ENCODE results near the gene ZNF440.
"Not testable (repeated sequence)": the region's sequence is repeated elsewhere in the genome, so short reads cannot be mapped to it uniquely, and the experiment has no call there.

Gene ZNF440

GRCh38 chr19:11814029-11814699, at the start of gene ZNF440:
Gene ZNF440 (plus strand): TSS chr19:11814273. CDS start chr19:11814448, 175 bp downstream.
- DNase-seq: peak; percentile 97

- peak; percentile 98 for DNase-seq
These were observed 47.2 kb upstream of the ZNF440 start, which contains the start of gene ZNF441 for GRCh38 chr19:11766597-11767591. Gene ZNF441 (plus strand): TSS chr19:11767000. CDS start chr19:11767194, 194 bp downstream.

DNA sequence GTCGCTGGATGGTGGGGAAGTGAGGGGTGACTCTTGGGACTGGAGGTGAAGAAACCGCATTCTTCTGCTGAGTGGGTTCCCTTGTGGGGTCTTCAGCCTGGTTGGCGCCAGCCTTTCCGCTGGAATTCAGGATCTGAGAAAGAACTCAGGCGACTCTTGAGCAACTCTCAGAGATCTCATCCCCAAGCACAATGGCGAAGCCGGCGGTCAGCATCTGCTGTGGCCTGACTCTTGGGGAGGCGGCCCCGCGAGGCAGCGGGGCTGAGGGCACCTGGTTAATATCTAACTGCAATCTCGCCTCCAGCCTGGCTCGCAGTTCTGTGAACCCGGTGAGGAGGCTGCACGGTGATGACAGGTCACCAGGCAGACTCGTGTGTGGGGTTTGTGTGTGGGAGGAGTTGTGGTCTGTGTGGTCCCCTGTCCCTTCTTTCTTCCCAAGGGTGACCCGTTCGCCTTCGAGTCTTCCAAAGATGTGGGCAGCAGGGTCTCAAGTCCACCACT, 46.4 kb upstream of the ZNF440 start:
- peak; percentile 40 for DNase-seq

- DNase-seq: peak; percentile 2
These were observed 44.1 kb upstream of the ZNF440 start for GRCh38 chr19:11769995-11770394.

GRCh38 chr19:11771520-11771919, 42.6 kb upstream of the ZNF440 start:
- DNase-seq: peak; percentile 7

DNA sequence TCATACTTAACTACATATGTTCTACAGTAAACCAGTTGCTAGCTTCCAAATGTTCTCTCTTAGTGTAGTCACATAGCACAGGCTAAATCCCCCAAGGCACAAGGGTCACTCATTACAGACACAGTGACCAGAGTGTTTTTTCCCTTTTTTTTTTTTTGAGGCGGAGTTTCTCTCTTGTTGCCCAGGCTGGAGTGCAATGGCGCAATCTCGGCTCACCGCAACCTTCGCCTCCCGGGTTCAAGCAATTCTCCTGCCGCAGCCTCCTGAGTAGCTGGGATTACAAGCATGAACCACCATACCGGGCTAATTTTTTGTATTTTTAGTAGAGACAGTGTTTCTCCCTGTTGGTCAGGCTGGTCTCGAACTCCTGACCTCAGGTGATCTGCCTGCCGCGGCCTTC, 37.4 kb upstream of the ZNF440 start:
- DNase-seq: not testable (repeated sequence)

- DNase-seq: no peak
These were observed 33.5 kb upstream of the ZNF440 start for GRCh38 chr19:11780431-11781020.

DNA sequence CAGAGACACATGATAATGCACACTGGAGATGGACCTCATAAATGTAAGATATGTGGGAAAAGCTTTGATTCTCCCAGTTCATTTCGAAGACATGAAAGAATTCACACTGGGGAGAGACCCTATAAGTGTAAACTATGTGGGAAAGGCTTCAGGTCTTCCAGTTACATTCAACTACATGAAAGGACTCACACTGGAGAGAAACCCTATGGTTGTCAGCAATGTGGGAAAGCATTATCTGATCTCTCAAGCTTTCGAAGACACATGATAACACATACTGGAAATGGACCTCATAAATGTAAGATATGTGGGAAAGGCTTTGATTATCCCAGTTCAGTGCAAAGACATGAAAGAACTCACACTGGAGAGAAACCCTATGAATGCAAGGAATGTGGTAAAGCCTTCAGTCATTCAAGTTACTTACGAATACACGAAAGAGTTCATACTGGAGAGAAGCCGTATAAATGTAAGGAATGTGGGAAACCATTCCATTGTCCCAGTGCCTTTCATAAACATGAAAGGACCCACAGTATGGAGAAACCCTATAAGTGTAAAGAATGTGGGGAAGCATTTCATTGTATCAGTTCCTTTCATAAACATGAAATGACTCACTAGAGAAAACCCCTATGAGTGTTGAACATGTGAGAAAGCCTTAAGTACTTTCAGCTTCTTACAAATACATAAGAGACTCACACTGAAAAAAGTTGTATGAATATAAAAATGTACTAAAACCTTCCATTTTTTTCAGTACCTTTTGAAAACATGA, 32.6 kb upstream of the ZNF440 start:
- peak; percentile 4 for DNase-seq

GRCh38 chr19:11783767-11784166, 30.3 kb upstream of the ZNF440 start:
- DNase-seq: no peak

- no peak for DNase-seq
These were observed 29.7 kb upstream of the ZNF440 start for GRCh38 chr19:11784356-11784755.

GRCh38 chr19:11787536-11787935, 26.5 kb upstream of the ZNF440 start:
- no peak for DNase-seq

DNA sequence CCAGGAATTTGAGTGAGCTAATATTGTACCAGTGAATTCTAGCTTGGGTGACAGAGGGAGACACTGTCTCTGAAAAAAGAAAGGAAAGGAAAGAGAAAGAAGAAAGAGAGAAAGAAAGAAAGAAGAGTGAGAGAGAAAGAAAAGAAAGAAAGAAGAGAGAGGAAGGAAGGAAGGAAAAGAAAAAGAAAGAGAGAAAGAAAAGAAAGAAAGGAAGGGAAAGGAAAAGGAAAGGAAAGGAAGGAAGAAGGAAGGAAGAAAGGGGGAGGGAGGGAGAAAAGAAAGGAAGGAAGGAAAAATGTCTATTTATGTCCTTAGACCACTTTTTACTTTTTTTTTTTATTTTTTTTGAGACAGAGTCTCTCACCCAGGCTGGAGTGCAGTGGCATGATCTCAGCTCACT, 21.1 kb upstream of the ZNF440 start:
- DNase-seq: no peak

GRCh38 chr19:11797491-11797890, 16.6 kb upstream of the ZNF440 start:
- peak; percentile 94 for DNase-seq

- DNase-seq: peak; percentile 96
These were observed 15.4 kb upstream of the ZNF440 start, which contains the start of gene ZNF491 for GRCh38 chr19:11798391-11799330. Gene ZNF491 (plus strand): TSS chr19:11798523. CDS start chr19:11805954, 7,431 bp downstream.

- DNase-seq: no peak
These were observed 7.5 kb upstream of the ZNF440 start for GRCh38 chr19:11806354-11807098.

DNA sequence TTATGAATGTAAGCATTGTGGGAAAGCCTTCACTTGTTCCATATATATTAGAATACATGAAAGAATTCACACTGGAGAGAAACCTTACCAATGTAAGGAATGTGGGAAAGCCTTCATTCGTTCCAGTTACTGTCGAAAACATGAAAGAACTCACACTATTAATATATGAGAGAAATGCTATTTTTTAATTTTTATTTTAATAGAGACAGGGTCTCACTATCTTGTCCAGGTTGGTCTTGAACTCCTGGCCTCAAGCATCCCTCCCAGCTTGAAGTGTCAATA, 7.0 kb upstream of the ZNF440 start:
- DNase-seq: no peak

DNA sequence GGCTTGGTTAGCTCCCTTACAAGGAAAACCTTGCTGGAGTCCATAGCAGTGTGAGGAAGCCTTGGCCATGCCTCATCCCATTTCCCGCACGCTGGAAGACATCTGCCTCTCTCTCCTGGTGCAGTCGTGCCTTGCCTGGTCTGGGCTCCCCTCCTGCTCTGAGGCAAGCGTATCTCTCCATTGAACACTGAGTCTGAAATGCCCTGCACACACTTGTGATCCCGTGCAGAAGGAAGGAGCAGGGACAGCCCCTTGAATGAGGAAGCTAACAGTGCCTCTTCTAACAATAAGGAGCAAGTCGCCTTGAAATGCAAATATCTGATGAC, 407 bp upstream of the ZNF440 start:
- DNase-seq: no peak

GRCh38 chr19:11814700-11815035, 595 bp downstream of the ZNF440 start:
- peak; percentile 69 for DNase-seq

GRCh38 chr19:11821474-11822109, 7.5 kb downstream of the ZNF440 start:
- no peak for DNase-seq
